H1 (cell line): ENCODE results near the gene RALGAPA2. TPM values are rescaled to one million over a fixed set of nuclear protein-coding genes. Genes with fewer than 3 reads are reported as not detected.

Experiments used
- CTCF ChIA-PET: fragments of 300-600 bp; sonication (Branson Sonifier 250); formaldehyde crosslinking; loops from one replicate; lab custom pipeline; 2021; ENCODE audit not compliant: partially characterized antibody; lab: Charles Lee
- POLR2A ChIA-PET: fragments of 300-600 bp; sonication (Branson Sonifier 250); formaldehyde crosslinking; loops from one replicate; lab custom pipeline; 2021; ENCODE audit warnings: inconsistent platforms; ENCODE audit not compliant: partially characterized antibody; lab: Charles Lee
- DNase-seq, 2 experiments: peaks; one replicate each; pipeline versions ENCODE4 v3.0.0 to v3.0.0-alpha.2; 2010 to 2022; ENCODE audit warnings: low spot score in 2 of 2, low read depth in 1 of 2, mixed read lengths in 1 of 2
- FAIRE-seq: peaks from 2 replicates; lab custom pipeline; 2011; peaks lifted over from hg19 to GRCh38; lab: Jason Lieb, UNC
- H2AFZ ChIP-seq: 2 replicates; pipeline ENCODE4 v1.8.1; 2012; ENCODE audit warnings: low read length, inconsistent platforms
- H2AK5ac ChIP-seq: 2 replicates; pipeline ENCODE4 v1.6.1; 2013; ENCODE audit warnings: low read depth, low read length
- H2BK120ac ChIP-seq: replicated peaks from 2 replicates; pipeline ENCODE3; 2013; ENCODE audit warnings: low read depth, low read length, inconsistent platforms
- H2BK12ac ChIP-seq: 2 replicates; pipeline ENCODE4 v1.6.1; 2013; ENCODE audit warnings: low read depth, low read length
- H2BK15ac ChIP-seq: 2 replicates; pipeline ENCODE4 v1.6.1; 2013; ENCODE audit warnings: low read length
- H2BK20ac ChIP-seq: 2 replicates; pipeline ENCODE4 v1.6.1; 2013; ENCODE audit warnings: low read length
- H2BK5ac ChIP-seq: 2 replicates; pipeline ENCODE4 v1.6.1; 2013; ENCODE audit warnings: low read depth, low read length
- H3K14ac ChIP-seq: 2 replicates; pipeline ENCODE4 v1.6.1; 2013; ENCODE audit warnings: inconsistent platforms; ENCODE audit not compliant: insufficient read length
- H3K18ac ChIP-seq: 2 replicates; pipeline ENCODE4 v1.6.1; 2013; ENCODE audit warnings: low read length; ENCODE audit errors: extremely low read depth
- H3K23ac ChIP-seq: 2 replicates; pipeline ENCODE4 v1.6.1; 2013; ENCODE audit warnings: inconsistent platforms; ENCODE audit not compliant: insufficient read length
- H3K23me2 ChIP-seq: 2 replicates; pipeline ENCODE4 v1.6.1; 2013; ENCODE audit warnings: low read depth, low read length
- H3K27ac ChIP-seq: 2 replicates; pipeline ENCODE4 v1.6.1; 2011; ENCODE audit warnings: low read depth, low read length, inconsistent platforms
- H3K27me3 ChIP-seq, 4 experiments: replicated peaks in 1 of 4; 1 replicate in 1 of 4; 2 replicates in 3 of 4; pipeline versions ENCODE4 v1.6.1 to v1.8.1; 2011 to 2013; ENCODE audit warnings: low read length in 3 of 4, mild to moderate bottlenecking in 3 of 4, inconsistent platforms in 2 of 4, mixed read lengths in 2 of 4, moderate library complexity in 1 of 4; ENCODE audit not compliant: control insufficient read depth in 3 of 4, insufficient read depth in 3 of 4; ENCODE audit errors: extremely low read depth in 1 of 4
- H3K36me3 ChIP-seq, 4 experiments: 2 replicates each; pipeline versions ENCODE4 v1.6.1 to v1.8.1; 2011 to 2013; ENCODE audit warnings: mild to moderate bottlenecking in 4 of 4, low read length in 3 of 4, moderate library complexity in 2 of 4, control low read depth in 1 of 4, inconsistent platforms in 1 of 4; ENCODE audit not compliant: insufficient read depth in 4 of 4, control insufficient read depth in 2 of 4
- H3K4ac ChIP-seq: replicated peaks from 2 replicates; pipeline ENCODE3; 2013; ENCODE audit warnings: low read length, low read depth, mixed read lengths, inconsistent platforms; ENCODE audit not compliant: insufficient read length
- H3K4me1 ChIP-seq, 4 experiments: replicated peaks in 1 of 4; 1 replicate in 1 of 4; 2 replicates in 3 of 4; pipeline versions ENCODE4 v1.6.1 to v1.8.1; 2011 to 2013; ENCODE audit warnings: low read length in 3 of 4, inconsistent platforms in 2 of 4, mixed read lengths in 1 of 4; ENCODE audit not compliant: insufficient read depth in 4 of 4, control insufficient read depth in 3 of 4
- H3K4me2 ChIP-seq, 2 experiments: 2 replicates each; pipeline versions ENCODE4 v1.6.1 to v1.8.1; 2011 to 2013; ENCODE audit warnings: low read depth in 2 of 2, low read length in 2 of 2, control low read depth in 1 of 2, inconsistent platforms in 1 of 2, mild to moderate bottlenecking in 1 of 2; ENCODE audit not compliant: insufficient read depth in 1 of 2
- H3K4me3 ChIP-seq, 4 experiments: fragments of 200-600, 300-600 bp in 1 of 4; sonication (generic), shearing (Covaris generic), sonication (Bioruptor Twin) in 1 of 4; 2 replicates each; pipeline versions ENCODE4 v1.5.1 to v1.8.1; 2011 to 2016; ENCODE audit warnings: low read length in 4 of 4, low read depth in 3 of 4, control low read depth in 2 of 4, inconsistent platforms in 2 of 4, mild to moderate bottlenecking in 2 of 4, mixed read lengths in 1 of 4, moderate library complexity in 1 of 4; ENCODE audit not compliant: insufficient read depth in 2 of 4; ENCODE audit errors: extremely low read depth in 1 of 4
- H3K56ac ChIP-seq: replicated peaks from 2 replicates; pipeline ENCODE3; 2013; ENCODE audit warnings: low read depth, mild to moderate bottlenecking, mixed read lengths, low read length, inconsistent platforms; ENCODE audit not compliant: insufficient read length
- H3K79me1 ChIP-seq: 2 replicates; pipeline ENCODE4 v1.6.1; 2013; ENCODE audit warnings: low read depth, low read length, control low read depth
- H3K79me2 ChIP-seq, 2 experiments: 2 replicates each; pipeline versions ENCODE4 v1.6.1 to v1.8.1; 2012 to 2013; ENCODE audit warnings: low read length in 2 of 2, mild to moderate bottlenecking in 2 of 2, inconsistent platforms in 1 of 2; ENCODE audit not compliant: insufficient read depth in 2 of 2, control insufficient read depth in 1 of 2
- H3K9ac ChIP-seq, 4 experiments: replicated peaks in 1 of 4; 1 replicate in 1 of 4; 2 replicates in 3 of 4; pipeline versions ENCODE4 v1.6.1 to v1.8.1; 2011 to 2013; ENCODE audit warnings: low read depth in 3 of 4, low read length in 3 of 4, control low read depth in 2 of 4, mild to moderate bottlenecking in 2 of 4, moderate library complexity in 2 of 4, inconsistent platforms in 1 of 4; ENCODE audit errors: extremely low read depth in 1 of 4
- H3K9me3 ChIP-seq, 2 experiments: 2 replicates each; pipeline versions ENCODE4 v1.6.1 to v1.8.1; 2012 to 2013; ENCODE audit warnings: mild to moderate bottlenecking in 2 of 2, moderate library complexity in 2 of 2, control low read depth in 1 of 2, inconsistent platforms in 1 of 2, low read depth in 1 of 2, low read length in 1 of 2, mixed read lengths in 1 of 2; ENCODE audit not compliant: insufficient read depth in 2 of 2
- H4K20me1 ChIP-seq, 2 experiments: replicated peaks in 1 of 2; 2 replicates each; pipeline versions ENCODE3 to v1.8.1; 2011 to 2013; ENCODE audit warnings: inconsistent platforms in 2 of 2, low read length in 2 of 2, mild to moderate bottlenecking in 1 of 2; ENCODE audit not compliant: insufficient read depth in 2 of 2, control insufficient read depth in 1 of 2
- H4K5ac ChIP-seq: 2 replicates; pipeline ENCODE4 v1.6.1; 2013; ENCODE audit warnings: low read length, low read depth, mixed read lengths, inconsistent platforms; ENCODE audit not compliant: insufficient read length
- H4K8ac ChIP-seq: 2 replicates; pipeline ENCODE4 v1.8.0; 2013; ENCODE audit warnings: mild to moderate bottlenecking, moderate library complexity, low read length, inconsistent platforms; ENCODE audit not compliant: insufficient read depth; ENCODE audit errors: extremely low read depth
- H4K91ac ChIP-seq: replicated peaks from 2 replicates; pipeline ENCODE3; 2013; ENCODE audit warnings: low read length, mixed read lengths, inconsistent platforms; ENCODE audit not compliant: insufficient read length
- BCL11A ChIP-seq, 2 experiments: IDR thresholded peaks; one replicate each; pipeline ENCODE4 v1.6.1; 2011; ENCODE audit warnings: low read depth in 2 of 2, low read length in 2 of 2, mild to moderate bottlenecking in 2 of 2
- HDAC6 ChIP-seq: IDR thresholded peaks from one replicate; pipeline ENCODE4 v1.7.1; 2012; ENCODE audit warnings: low read depth, mild to moderate bottlenecking, inconsistent platforms, low read length, moderate library complexity
- POLR2AphosphoS5 ChIP-seq: IDR thresholded peaks from 2 replicates; pipeline ENCODE4 v1.6.1; 2011; ENCODE audit warnings: low read depth, low read length
- POU5F1 ChIP-seq: IDR thresholded peaks from 2 replicates; pipeline ENCODE4 v1.6.1; 2011; ENCODE audit warnings: low read depth, mild to moderate bottlenecking, low read length, moderate library complexity
- RFX5 ChIP-seq: IDR thresholded peaks from 2 replicates; pipeline ENCODE4 v1.6.1; 2011; ENCODE audit warnings: low read depth, low read length, improper control_type of control experiment, borderline replicate concordance
- SAP30 ChIP-seq: fragments of 300-600 bp; sonication (generic); IDR thresholded peaks from 2 replicates; pipeline ENCODE4 v1.7.1; 2012; ENCODE audit warnings: low read length, moderate library complexity, mild to moderate bottlenecking, inconsistent platforms; ENCODE audit not compliant: insufficient read depth, insufficient replicate concordance
- SIX5 ChIP-seq: IDR thresholded peaks from 2 replicates; pipeline ENCODE4 v1.6.1; 2011; ENCODE audit warnings: mild to moderate bottlenecking, low read depth, low read length
- WGBS, 2 experiments: shearing (Covaris generic) in 1 of 2; methylation state at CpG; one replicate each; pipeline versions ENCODE4 v1.1.6 to v1.1.7; 2013 to 2015; ENCODE audit warnings: low lambda C conversion rate in 2 of 2, mixed read lengths in 2 of 2, inconsistent platforms in 1 of 2, low coverage in 1 of 2, missing lambda C conversion rate in 1 of 2; ENCODE audit not compliant: insufficient replicate concordance in 2 of 2, insufficient coverage in 1 of 2, insufficient read length in 1 of 2; ENCODE audit errors: extremely low coverage in 1 of 2, missing lambda C conversion rate in 1 of 2; 5-methylcytosine and 5-hydroxymethylcytosine counted together
- polyA plus RNA-seq, 7 experiments: library from polyadenylated mRNA; depleted of rRNA in 3 of 7; stranded (reverse) in 5 of 7; unstranded in 2 of 7; fragments of >200 nt in 5 of 7; fragments of 200-250 nt in 2 of 7; gene quantifications; 1 replicate in 5 of 7; 2 replicates in 1 of 7; 4 replicates in 1 of 7; pipeline versions ENCODE4 v1.2.1 to v1.2.3, GENCODE V29; 2011 to 2013; ENCODE audit warnings: missing spikeins in 2 of 7, mixed read lengths in 2 of 7
- total RNA-seq: library from RNA; stranded (reverse); fragmentation: NEBNext Ultra II Directional; extraction: Animal tissue kit (Norgen Biotek cat#: 25700); gene quantifications from 2 replicates; pipeline ENCODE4 v1.2.1, GENCODE V29; 2021

The RALGAPA2 gene
- total and polyA plus RNA-seq, 2 of the 8 experiments (the other 6 are each of a cell fraction or from before 2014, with no cell fraction given) = 5.1 to 25.5 TPM

- ChIA-PET CTCF (interaction anchor here (1.0 to 1.9 kb wide), 3 partner anchors 14 to 111 kb away, joined by 4 to 5 read pairs (median 4); no protein-coding TSS in a partner anchor), POLR2A (no interaction called here)
- Histone ChIP-seq H2BK12ac (no peak overlapping the region), H3K56ac (no peak overlapping the region), H2AK5ac (no peak overlapping the region), H4K20me1 (no peaks in the 10 kb centered on the region), H4K8ac (no peak overlapping the region), H3K27ac (no peak overlapping the region), H3K79me2 (no peaks in the 10 kb centered on the region), H4K5ac (no peak overlapping the region), H2BK15ac (no peak overlapping the region), H3K14ac (no peak overlapping the region), H2AFZ (no peak overlapping the region), H3K4me1 (peaks cover 0 to 2% (median 0%) of the 10 kb centered on the region in 4 experiments; a peak in 1 of 7 replicates), H3K4me2 (no peak overlapping the region), H3K18ac (no peak overlapping the region), H3K4ac (no peak overlapping the region), H2BK20ac (no peak overlapping the region), H3K36me3 (no peaks in the 10 kb centered on the region), H3K9me3 (no peaks in the 10 kb centered on the region), H3K27me3 (no peaks in the 10 kb centered on the region), H3K79me1 (no peaks in the 10 kb centered on the region), H3K23me2 (no peaks in the 10 kb centered on the region), H3K23ac (no peak overlapping the region), H2BK5ac (no peak overlapping the region), H3K4me3 (no peak overlapping the region), H4K91ac (no peak overlapping the region), H3K9ac (no peak overlapping the region), H2BK120ac (no peak overlapping the region)
- no peak for FAIRE-seq
- WGBS, 2 experiments = 89% methylated on average over 2 of the region's 2 CpGs; no CpG with 5 or more reads in 1 of the 2 experiments
- TF ChIP-seq POU5F1 = no peak
- TF ChIP-seq RFX5 = no peak
- TF ChIP-seq HDAC6 = no peak
- no peak for TF ChIP-seq SAP30
- no peak for TF ChIP-seq BCL11A (IDR thresholded peaks at IDR 0.05; ENCODE audit: low read depth in 2 of 2, low read length in 2 of 2)
- no peak for TF ChIP-seq SIX5
- no peak for TF ChIP-seq POLR2AphosphoS5
- no peak for DNase-seq
Observed at GRCh38 chr20:20483328-20483727, 229.1 kb downstream of the RALGAPA2 start.
